AG04450 (cell line): ENCODE measurements around the gene GMDS. TPM values are rescaled to one million over a fixed set of nuclear protein-coding genes. Genes with fewer than 3 reads are reported as not detected.

Source experiments
- CTCF ChIA-PET: fragments of 300-600, 350-600 bp; formaldehyde crosslinking; extraction: SDS; loops from one replicate; lab custom pipeline; 2022; ENCODE audit warnings: antibody characterized with exemption, inconsistent platforms; lab: Charles Lee
- POLR2A ChIA-PET: fragments of 350-600 bp; formaldehyde crosslinking; extraction: SDS; loops from one replicate; lab custom pipeline; 2021; ENCODE audit warnings: antibody characterized with exemption, inconsistent platforms; lab: Yijun Ruan, JAX
- DNase-seq: peaks from one replicate; pipeline ENCODE4 v3.0.0-alpha.2; 2011; ENCODE audit warnings: low read depth, low spot score
- H3K27ac ChIP-seq: one replicate; pipeline ENCODE4 v1.5.1; 2012; ENCODE audit warnings: low read depth, low read length, control low read depth
- H3K27me3 ChIP-seq: one replicate; pipeline ENCODE4 v1.6.0; 2012; ENCODE audit warnings: low read length; ENCODE audit not compliant: control insufficient read depth, insufficient read depth
- H3K4me3 ChIP-seq: 2 replicates; pipeline ENCODE4 v1.5.1; 2011; ENCODE audit warnings: mild to moderate bottlenecking, low read depth, low read length, control low read depth
- H3K9me3 ChIP-seq: 2 replicates; pipeline ENCODE4 v1.5.1; 2012; ENCODE audit warnings: low read length; ENCODE audit not compliant: control insufficient read depth, insufficient read depth
- CTCF ChIP-seq: IDR thresholded peaks from 2 replicates; pipeline ENCODE4 v1.5.1; 2011; ENCODE audit warnings: low read depth, low read length, control low read depth, inconsistent platforms
- polyA plus RNA-seq: library from polyadenylated mRNA; depleted of rRNA; stranded (reverse); fragments of >200 nt; gene quantifications from 2 replicates; pipeline ENCODE4 v1.2.3, GENCODE V29; 2011

Gene GMDS
- polyA plus RNA-seq, 1 experiment = 26.4 TPM

- TF ChIP-seq CTCF = no peak
- peaks cover 68% of the 10 kb centered on the region for H3K27me3 ChIP-seq
- CTCF ChIA-PET = interaction anchor here (1.0 to 2.2 kb wide), 2 partner anchors 501 to 1031 kb away, joined by 5 to 11 read pairs; no protein-coding TSS in a partner anchor
- H3K4me3 ChIP-seq = no peak overlapping the region
- peaks cover 8% of the 10 kb centered on the region; the same call in 1 of the 2 replicates for H3K9me3 ChIP-seq
- POLR2A ChIA-PET = no interaction called here
- no peak overlapping the region for H3K27ac ChIP-seq
- no peak for DNase-seq
These were observed 641.7 kb downstream of the GMDS start for GRCh38 chr6:1603708-1604107.

DNA sequence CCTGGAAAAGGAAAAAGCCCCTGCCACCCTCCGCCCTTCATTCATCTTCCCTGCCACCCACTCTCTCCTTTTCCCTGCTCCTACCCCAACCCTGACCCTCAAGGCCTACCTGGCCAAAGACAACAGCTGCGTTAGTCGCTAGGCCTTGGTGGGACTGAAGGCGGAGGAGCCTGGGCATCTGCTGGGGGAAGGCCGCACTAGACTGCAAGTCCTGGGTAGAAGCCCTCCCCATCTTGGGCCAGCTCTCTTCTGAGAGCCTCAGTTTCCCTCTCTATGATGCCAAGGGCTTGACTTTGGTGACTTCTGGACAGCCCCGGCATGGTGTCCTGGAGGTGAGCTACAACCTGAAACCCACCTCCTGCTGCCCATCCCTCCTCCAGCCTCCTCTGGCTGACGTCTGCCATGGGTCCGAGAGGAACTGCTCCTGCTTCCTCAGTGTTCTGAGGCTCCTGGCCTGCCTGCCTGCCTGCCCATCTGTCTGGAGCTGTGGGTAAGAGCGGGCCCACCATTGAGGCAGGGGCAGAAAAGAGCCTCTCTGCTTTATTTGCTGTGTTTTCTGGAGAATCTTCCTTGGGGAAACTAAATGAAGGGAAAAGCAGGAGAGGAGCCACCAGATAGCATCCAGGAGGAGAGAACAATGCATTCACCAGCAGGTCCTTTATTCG lies 643.2 kb downstream of the GMDS start:
- peaks cover 54% of the 10 kb centered on the region for H3K27me3 ChIP-seq

GRCh38 chr6:1601158-1602048 lies 644.0 kb downstream of the GMDS start:
- ChIA-PET POLR2A (no interaction called here), CTCF (interaction anchor here (0.6 to 7.0 kb wide), 4 partner anchors 9 to 1032 kb away, joined by 3 to 72 read pairs (median 8); no protein-coding TSS in a partner anchor)
- no peak overlapping the region for H3K27ac ChIP-seq
- TF ChIP-seq CTCF = no peak
- peaks cover 9% of the 10 kb centered on the region; the same call in 1 of the 2 replicates for H3K9me3 ChIP-seq
- peaks cover 47% of the 10 kb centered on the region for H3K27me3 ChIP-seq
- no peak for DNase-seq
- H3K4me3 ChIP-seq = no peak overlapping the region

More for the DNA sequence above, 643.2 kb downstream of the GMDS start:
- no peak for DNase-seq
- TF ChIP-seq CTCF = no peak
- Histone ChIP-seq H3K4me3 (no peak overlapping the region), H3K9me3 (peaks cover 9% of the 10 kb centered on the region; the same call in 1 of the 2 replicates), H3K27ac (no peak overlapping the region)
- CTCF ChIA-PET = interaction anchor here (1.0 to 2.2 kb wide), 3 partner anchors 502 to 1093 kb away, joined by 3 to 11 read pairs (median 4); no protein-coding TSS in a partner anchor
- POLR2A ChIA-PET = no interaction called here

DNA sequence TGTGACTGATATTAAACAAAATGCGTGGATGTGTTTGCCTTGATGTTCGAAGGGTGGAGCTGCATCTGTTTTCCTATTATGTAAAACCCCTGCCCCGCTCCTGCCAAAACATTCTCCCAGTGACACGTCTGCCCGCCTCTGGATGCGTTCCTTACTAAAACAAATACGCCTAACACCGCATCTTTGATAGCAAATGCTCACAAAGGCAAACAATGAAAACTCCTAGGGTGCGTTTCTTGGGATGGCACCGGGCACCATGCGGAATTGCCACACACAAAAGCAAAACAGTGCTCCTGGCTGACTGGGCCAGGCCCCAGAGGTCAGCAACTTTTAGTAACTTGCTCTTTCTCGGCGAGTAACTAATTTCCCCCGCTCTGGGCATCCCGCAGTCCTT lies 644.6 kb downstream of the GMDS start:
- ChIA-PET POLR2A (no interaction called here), CTCF (interaction anchor here (0.6 to 7.0 kb wide), 4 partner anchors 9 to 1095 kb away, joined by 3 to 72 read pairs (median 4); no protein-coding TSS in a partner anchor)
- TF ChIP-seq CTCF = no peak
- peaks cover 42% of the 10 kb centered on the region for H3K27me3 ChIP-seq
- no peak overlapping the region for H3K27ac ChIP-seq
- no peak for DNase-seq
- peaks cover 9% of the 10 kb centered on the region; the same call in 1 of the 2 replicates for H3K9me3 ChIP-seq
- no peak overlapping the region for H3K4me3 ChIP-seq
